Uterus (tissue), 4 donors: ENCODE results near the gene PERM1. TPM values are rescaled to one million over a fixed set of nuclear protein-coding genes. Genes with fewer than 3 reads are reported as not detected.

Experiments
- DNase-seq, 2 donors: peaks; one replicate each; pipeline ENCODE4 v3.0.0-alpha.2; 2019 to 2020
- H3K27ac ChIP-seq, 2 donors: fragments of 200-600 bp; sonication (generic); 1 replicate in 1 of 2; 2 replicates in 1 of 2; pipeline ENCODE4 v1.5.1; 2016 to 2018
- H3K27me3 ChIP-seq, 2 donors: fragments of 200-600 bp; sonication (generic); one replicate each; pipeline ENCODE4 v1.5.1; 2018 to 2019; ENCODE audit warnings: control low read depth in 1 of 2
- H3K36me3 ChIP-seq, 2 donors: fragments of 200-600 bp; sonication (generic); one replicate each; pipeline ENCODE4 v1.5.1; 2019; ENCODE audit warnings: control low read depth in 1 of 2
- H3K4me1 ChIP-seq, 2 donors: fragments of 200-600 bp; sonication (generic); one replicate each; pipeline ENCODE4 v1.5.1; 2018 to 2019; ENCODE audit warnings: control low read depth in 1 of 2
- H3K4me3 ChIP-seq, 2 donors: fragments of 200-600 bp; sonication (generic); 1 replicate in 1 of 2; 2 replicates in 1 of 2; pipeline ENCODE4 v1.5.1; 2018 to 2019; ENCODE audit warnings: mild to moderate bottlenecking in 1 of 2
- H3K9me3 ChIP-seq, 2 donors: fragments of 200-600 bp; sonication (generic); one replicate each; pipeline ENCODE4 v1.5.1; 2019; ENCODE audit warnings: control low read depth in 1 of 2
- CTCF ChIP-seq, 4 experiments: fragments of 200-600 bp in 2 of 4; fragments of 450-650 bp in 2 of 4; sonication (generic) in 2 of 4; IDR thresholded peaks; one replicate each; pipeline ENCODE4 v1.5.1; 2016 to 2019; ENCODE audit warnings: antibody characterized with exemption in 4 of 4, mild to moderate bottlenecking in 2 of 4, moderate library complexity in 1 of 4
- POLR2A ChIP-seq, 2 donors: fragments of 450-650 bp; IDR thresholded peaks; one replicate each; pipeline ENCODE4 v1.6.1; 2016; ENCODE audit warnings: antibody characterized with exemption in 2 of 2, mild to moderate bottlenecking in 1 of 2, moderate library complexity in 1 of 2
- intact Hi-C: fragments of 100-400 bp; cut with DNase I; formaldehyde crosslinking; loops from one replicate; pipeline ENCODE4 v1.15.1; 2023; ENCODE audit warnings: low total_unique reads
- total RNA-seq, 4 donors: library from RNA; depleted of rRNA in 3 of 4; stranded (reverse); fragments of >200 nt in 3 of 4; gene quantifications; one replicate each; pipeline versions ENCODE4 v1.1.0 to v1.2.4, GENCODE V29; 2014 to 2023
- donor health status: DM: yes; HTN: yes; CAD: no.

Gene PERM1
- total RNA-seq, 4 donors from 2014 or later, result 2.3 TPM; not detected in 3

GRCh38 chr1:929712-930632, 51.9 kb downstream of the PERM1 start:
- Histone ChIP-seq H3K9me3 (no peaks in the 10 kb centered on the region), H3K27ac (no peak overlapping the region), H3K36me3 (no peaks in the 10 kb centered on the region), H3K4me1 (peaks cover 0 to 12% of the 10 kb centered on the region in 2 donors), H3K27me3 (no peaks in the 10 kb centered on the region), H3K4me3 (no peak overlapping the region)
- no peak for DNase-seq
- no peak for TF ChIP-seq POLR2A (IDR thresholded peaks at IDR 0.05)
- TF ChIP-seq CTCF (IDR thresholded peaks at IDR 0.05), result no peak
- intact Hi-C loops, result no loop called here

- Histone ChIP-seq H3K36me3 (no peaks in the 10 kb centered on the region), H3K27ac (no peak overlapping the region), H3K4me1 (peaks cover 0 to 21% of the 10 kb centered on the region in 2 donors), H3K9me3 (no peaks in the 10 kb centered on the region), H3K4me3 (no peak overlapping the region), H3K27me3 (no peaks in the 10 kb centered on the region)
- no peak for DNase-seq
- intact Hi-C loops, result no loop called here
- TF ChIP-seq POLR2A (IDR thresholded peaks at IDR 0.05) (no peak), CTCF (IDR thresholded peaks at IDR 0.05) (no peak)
Observed at GRCh38 chr1:928825-929661, 52.9 kb downstream of the PERM1 start.

- no peak overlapping the region for H3K4me3 ChIP-seq
- H3K36me3 ChIP-seq, result no peaks in the 10 kb centered on the region
- no peaks in the 10 kb centered on the region for H3K27me3 ChIP-seq
- intact Hi-C loops, result no loop called here
- H3K9me3 ChIP-seq, result no peaks in the 10 kb centered on the region
- TF ChIP-seq POLR2A (IDR thresholded peaks at IDR 0.05), result no peak
- TF ChIP-seq CTCF (IDR thresholded peaks at IDR 0.05), result no peak
- peaks cover 0 to 28% of the 10 kb centered on the region in 2 donors for H3K4me1 ChIP-seq
- DNase-seq, result no peak
- H3K27ac ChIP-seq, result no peak overlapping the region
Observed at GRCh38 chr1:927748-928147, 54.1 kb downstream of the PERM1 start.

- Histone ChIP-seq H3K4me1 (peaks cover 0 to 29% of the 10 kb centered on the region in 2 donors), H3K4me3 (no peak overlapping the region), H3K27me3 (no peaks in the 10 kb centered on the region), H3K27ac (no peak overlapping the region), H3K36me3 (no peaks in the 10 kb centered on the region), H3K9me3 (no peaks in the 10 kb centered on the region)
- intact Hi-C loops, result no loop called here
- DNase-seq, result no peak
- TF ChIP-seq POLR2A (IDR thresholded peaks at IDR 0.05) (no peak), CTCF (IDR thresholded peaks at IDR 0.05) (no peak)
Observed at GRCh38 chr1:927234-927633, 54.7 kb downstream of the PERM1 start.
